HepG2 (cell line): ENCODE data around the gene YY1. TPM values are rescaled to one million over a fixed set of nuclear protein-coding genes. Genes with fewer than 3 reads are reported as not detected.

Experiments used
- CSRNP1 ChIP-seq: sonication (generic); formaldehyde crosslinking; IDR thresholded peaks from 2 replicates; pipeline ENCODE4 v1.8.1; 2023; ENCODE audit warnings: mild to moderate bottlenecking, missing genetic modification reagents
- ETV6 ChIP-seq: sonication (generic); formaldehyde crosslinking; conservative IDR thresholded peaks from 2 replicates; pipeline ENCODE4 v1.4.0; 2020; ENCODE audit warnings: missing genetic modification reagents
- KLF12 ChIP-seq: sonication (generic); formaldehyde crosslinking; IDR thresholded peaks from 2 replicates; pipeline ENCODE4 v1.4.0; 2020; ENCODE audit warnings: missing genetic modification reagents, borderline replicate concordance
- KLF6 ChIP-seq: IDR thresholded peaks from 2 replicates; pipeline ENCODE4 v1.8.0; 2016; ENCODE audit warnings: missing biosample characterization, missing genetic modification reagents
- KMT2A ChIP-seq: sonication (generic); formaldehyde crosslinking; IDR thresholded peaks from 2 replicates; pipeline ENCODE4 v1.4.0; 2020; ENCODE audit warnings: missing genetic modification reagents
- MXI1 ChIP-seq: IDR thresholded peaks from 3 replicates; pipeline ENCODE4 v1.6.1; 2012; ENCODE audit warnings: low read depth, low read length, inconsistent platforms, borderline replicate concordance
- NFATC3 ChIP-seq: sonication (generic); formaldehyde crosslinking; IDR thresholded peaks from 2 replicates; pipeline ENCODE4 v1.5.1; 2020; ENCODE audit warnings: mild to moderate bottlenecking, missing genetic modification reagents
- NFKB2 ChIP-seq: sonication (generic); formaldehyde crosslinking; IDR thresholded peaks from 2 replicates; pipeline ENCODE4 v1.4.0; 2020; ENCODE audit warnings: missing genetic modification reagents, borderline replicate concordance
- RFXANK ChIP-seq: IDR thresholded peaks from 2 replicates; pipeline ENCODE4 v1.6.1; 2016
- SKI ChIP-seq: fragments of 450-650 bp; IDR thresholded peaks from one replicate; pipeline ENCODE4 v1.6.1; 2018; ENCODE audit warnings: mild to moderate bottlenecking; ENCODE audit not compliant: partially characterized antibody
- ZBTB8A ChIP-seq: sonication (generic); formaldehyde crosslinking; IDR thresholded peaks from 2 replicates; pipeline ENCODE4 v1.4.0; 2020; ENCODE audit warnings: mild to moderate bottlenecking, low read depth, missing genetic modification reagents, borderline replicate concordance
- ZNF292 ChIP-seq: sonication (generic); formaldehyde crosslinking; IDR thresholded peaks from 2 replicates; pipeline ENCODE4 v1.8.1; 2022; ENCODE audit warnings: mild to moderate bottlenecking, low read depth, missing genetic modification reagents, borderline replicate concordance
- ZNF441 ChIP-seq: sonication (generic); formaldehyde crosslinking; IDR thresholded peaks from 2 replicates; pipeline ENCODE4 v1.7.0; 2021; ENCODE audit warnings: missing genetic modification reagents, borderline replicate concordance
- ZNF468 ChIP-seq: sonication (generic); formaldehyde crosslinking; IDR thresholded peaks from 2 replicates; pipeline ENCODE4 v1.8.0; 2022; ENCODE audit warnings: mild to moderate bottlenecking, moderate library complexity, missing genetic modification reagents
- ZNF567 ChIP-seq: sonication (generic); formaldehyde crosslinking; IDR thresholded peaks from 2 replicates; pipeline ENCODE4 v1.8.1; 2023; ENCODE audit warnings: mild to moderate bottlenecking, missing genetic modification reagents, borderline replicate concordance
- ZNF615 ChIP-seq: sonication (generic); formaldehyde crosslinking; IDR thresholded peaks from 2 replicates; pipeline ENCODE4 v1.5.0; 2020; ENCODE audit warnings: mild to moderate bottlenecking, missing genetic modification reagents, borderline replicate concordance
- ZNF639 ChIP-seq: conservative IDR thresholded peaks from 2 replicates; pipeline ENCODE4 v1.6.1; 2018; ENCODE audit warnings: missing genetic modification reagents
- polyA plus RNA-seq, 8 experiments: library from polyadenylated mRNA; depleted of rRNA in 3 of 8; stranded (reverse) in 7 of 8; unstranded in 1 of 8; fragments of >200 nt; fragmentation: Illumina TruSeq in 4 of 8; extraction: Trizol in 4 of 8; gene quantifications; 2 replicates each; pipeline versions ENCODE4 v1.2.1 to v1.2.3, GENCODE V29; 2011 to 2016; ENCODE audit warnings: low read depth in 4 of 8, missing spikeins in 1 of 8, mixed read lengths in 1 of 8; ENCODE audit not compliant: insufficient read depth in 1 of 8
- total RNA-seq, 5 experiments: library from RNA; depleted of rRNA; stranded (reverse); fragments of >200 nt; fragmentation: Illumina TruSeq; extraction: Trizol; gene quantifications; 2 replicates each; pipeline ENCODE4 v1.2.3, GENCODE V29; 2016; ENCODE audit warnings: low read depth in 1 of 5
- TF ChIP-seq, protein P1 (sequence below): IDR thresholded peaks from 2 replicates; pipeline ENCODE4 v1.6.1; 2018; ENCODE audit warnings: missing genetic modification reagents
- TF ChIP-seq, protein P2 (sequence below): sonication (generic); formaldehyde crosslinking; IDR thresholded peaks from 2 replicates; pipeline ENCODE4 v1.5.1; 2020; ENCODE audit warnings: mild to moderate bottlenecking, missing genetic modification reagents, borderline replicate concordance

YY1 gene
- total and polyA plus RNA-seq, 2 of the 13 experiments (the other 11 are each of a cell fraction or from before 2014, with no cell fraction given): 29.4 to 68.1 TPM

DNA sequence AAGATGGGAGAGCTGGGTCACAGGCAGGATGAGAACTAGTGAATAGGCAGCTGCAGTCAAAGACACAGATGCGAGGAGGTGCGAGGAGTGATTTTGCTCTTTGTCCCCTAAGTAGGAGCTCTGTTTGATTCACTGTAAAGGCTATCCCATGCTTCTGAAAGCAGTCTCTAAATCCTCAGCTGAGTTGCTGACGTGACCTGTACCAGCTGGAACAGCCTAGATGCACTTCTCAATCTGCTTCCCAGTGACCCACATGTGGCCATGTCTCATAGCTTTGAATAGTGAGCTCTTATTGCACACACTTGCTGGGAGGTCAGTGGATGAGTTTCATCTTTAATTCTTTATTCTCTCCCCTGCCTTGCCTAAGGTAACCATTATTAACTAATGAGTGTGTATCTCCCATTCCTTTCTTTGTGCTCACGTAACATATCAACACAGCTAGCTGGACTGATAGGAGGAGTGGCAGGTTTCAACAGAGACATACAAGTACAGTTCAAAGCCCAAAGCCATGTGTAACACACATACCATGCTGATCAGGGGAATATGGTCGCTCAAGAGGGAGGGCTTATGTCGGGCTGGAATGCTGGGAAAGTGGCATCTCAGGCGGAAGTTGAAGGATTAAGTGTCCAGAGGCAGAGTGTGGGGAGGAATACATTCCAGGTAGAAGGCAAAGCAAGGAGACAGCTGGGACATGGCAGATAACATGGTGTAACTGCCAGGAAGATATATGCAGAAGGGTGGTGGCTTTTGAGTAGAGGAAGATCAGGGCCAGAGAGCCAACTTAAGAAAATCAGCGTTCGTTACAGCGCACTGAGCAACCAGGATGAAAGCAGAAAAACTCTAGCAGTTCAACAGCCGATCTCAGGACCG is 15.4 kb upstream of the YY1 start (continued):
- no peak for TF ChIP-seq CSRNP1 (CRISPR knock-in tag)
- no peak for TF ChIP-seq ZNF468 (CRISPR knock-in tag)
- peak; percentile 46; the same call in 1 of the 3 replicates for TF ChIP-seq MXI1
- TF ChIP-seq ZBTB8A (CRISPR knock-in tag): no peak
- TF ChIP-seq ZNF441 (CRISPR knock-in tag): no peak
- TF ChIP-seq KLF12 (CRISPR knock-in tag): no peak
- TF ChIP-seq NFATC3 (CRISPR knock-in tag): no peak
- TF ChIP-seq, protein P1, sequence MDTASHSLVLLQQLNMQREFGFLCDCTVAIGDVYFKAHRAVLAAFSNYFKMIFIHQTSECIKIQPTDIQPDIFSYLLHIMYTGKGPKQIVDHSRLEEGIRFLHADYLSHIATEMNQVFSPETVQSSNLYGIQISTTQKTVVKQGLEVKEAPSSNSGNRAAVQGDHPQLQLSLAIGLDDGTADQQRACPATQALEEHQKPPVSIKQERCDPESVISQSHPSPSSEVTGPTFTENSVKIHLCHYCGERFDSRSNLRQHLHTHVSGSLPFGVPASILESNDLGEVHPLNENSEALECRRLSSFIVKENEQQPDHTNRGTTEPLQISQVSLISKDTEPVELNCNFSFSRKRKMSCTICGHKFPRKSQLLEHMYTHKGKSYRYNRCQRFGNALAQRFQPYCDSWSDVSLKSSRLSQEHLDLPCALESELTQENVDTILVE (CRISPR knock-in tag): 0 out of 2 replicates have a peak, but pooled peaks have one; percentile 22
- TF ChIP-seq NFKB2 (CRISPR knock-in tag): no peak
- TF ChIP-seq ZNF292 (CRISPR knock-in tag): peak; percentile 74
- no peak for TF ChIP-seq KLF6
- peak; percentile 38 for TF ChIP-seq SKI
- no peak for TF ChIP-seq ZNF615
- TF ChIP-seq ZNF567 (CRISPR knock-in tag): no peak
- TF ChIP-seq KMT2A (CRISPR knock-in tag): no peak
- TF ChIP-seq, protein P2, sequence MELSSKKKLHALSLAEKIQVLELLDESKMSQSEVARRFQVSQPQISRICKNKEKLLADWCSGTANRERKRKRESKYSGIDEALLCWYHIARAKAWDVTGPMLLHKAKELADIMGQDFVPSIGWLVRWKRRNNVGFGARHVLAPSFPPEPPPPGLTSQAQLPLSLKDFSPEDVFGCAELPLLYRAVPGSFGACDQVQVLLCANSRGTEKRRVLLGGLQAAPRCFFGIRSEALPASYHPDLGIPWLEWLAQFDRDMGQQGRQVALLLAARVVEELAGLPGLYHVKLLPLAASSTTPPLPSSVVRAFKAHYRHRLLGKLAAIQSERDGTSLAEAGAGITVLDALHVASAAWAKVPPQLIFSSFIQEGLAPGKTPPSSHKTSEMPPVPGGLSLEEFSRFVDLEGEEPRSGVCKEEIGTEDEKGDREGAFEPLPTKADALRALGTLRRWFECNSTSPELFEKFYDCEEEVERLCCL (CRISPR knock-in tag): no peak
- TF ChIP-seq ZNF639 (CRISPR knock-in tag): no peak
- TF ChIP-seq RFXANK (CRISPR knock-in tag): no peak
- TF ChIP-seq ETV6 (CRISPR knock-in tag): no peak
